Liver (tissue), 9 donors: ENCODE results near the gene BRD9. TPM values are rescaled to one million over a fixed set of nuclear protein-coding genes. Genes with fewer than 3 reads are reported as not detected.
"Not testable (repeated sequence)": the region's sequence is repeated elsewhere in the genome, so short reads cannot be mapped to it uniquely, and the experiment has no call there.

Source experiments
- DNase-seq: peaks from one replicate; pipeline ENCODE4 v3.0.0-alpha.2; 2017; ENCODE audit warnings: low spot score
- H3K27ac ChIP-seq, 2 donors: one replicate each; pipeline ENCODE4 v1.7.0; 2013; ENCODE audit warnings: inconsistent platforms in 2 of 2, low read length in 2 of 2, control low read depth in 1 of 2, low read depth in 1 of 2, mild to moderate bottlenecking in 1 of 2
- H3K27me3 ChIP-seq, 4 donors: one replicate each; pipeline versions ENCODE4 v1.6.1 to v1.7.0; 2013; ENCODE audit warnings: low read length in 3 of 4, inconsistent platforms in 1 of 4, mild to moderate bottlenecking in 1 of 4, moderate library complexity in 1 of 4; ENCODE audit not compliant: control insufficient read depth in 4 of 4, insufficient read depth in 4 of 4
- H3K36me3 ChIP-seq, 4 donors: one replicate each; pipeline versions ENCODE4 v1.6.1 to v1.7.0; 2013; ENCODE audit warnings: low read length in 3 of 4, mild to moderate bottlenecking in 3 of 4, low read depth in 1 of 4, moderate library complexity in 1 of 4; ENCODE audit not compliant: control insufficient read depth in 4 of 4, insufficient read depth in 3 of 4
- H3K4me1 ChIP-seq, 4 donors: one replicate each; pipeline versions ENCODE4 v1.6.1 to v1.7.0; 2013; ENCODE audit warnings: low read length in 3 of 4, mild to moderate bottlenecking in 3 of 4, moderate library complexity in 1 of 4; ENCODE audit not compliant: control insufficient read depth in 4 of 4, insufficient read depth in 4 of 4
- H3K4me3 ChIP-seq, 3 donors: one replicate each; pipeline versions ENCODE4 v1.6.1 to v1.7.0; 2013; ENCODE audit warnings: low read length in 3 of 3, control low read depth in 1 of 3, low read depth in 1 of 3, mild to moderate bottlenecking in 1 of 3
- H3K9ac ChIP-seq, 2 donors: one replicate each; pipeline ENCODE4 v1.7.0; 2013; ENCODE audit warnings: low read length in 2 of 2, mild to moderate bottlenecking in 2 of 2, moderate library complexity in 2 of 2, control low read depth in 1 of 2, low read depth in 1 of 2
- H3K9me3 ChIP-seq, 4 donors: one replicate each; pipeline versions ENCODE4 v1.6.1 to v1.7.0; 2013; ENCODE audit warnings: low read length in 3 of 4; ENCODE audit not compliant: control insufficient read depth in 4 of 4
- ATF3 ChIP-seq: IDR thresholded peaks from 2 replicates; pipeline ENCODE4 v1.6.1; 2016; ENCODE audit warnings: antibody characterized with exemption
- CTCF ChIP-seq: fragments of 150-350 bp; IDR thresholded peaks from 2 replicates; pipeline ENCODE4 v1.5.1; 2017; ENCODE audit warnings: improper control_type of control experiment, low read depth, low read length; ENCODE audit not compliant: missing input control
- FOXA1 ChIP-seq: IDR thresholded peaks from 2 replicates; pipeline ENCODE4 v1.6.1; 2016; ENCODE audit warnings: antibody characterized with exemption
- GABPA ChIP-seq, 2 donors: IDR thresholded peaks in 1 of 2; conservative IDR thresholded peaks in 1 of 2; 2 replicates each; pipeline ENCODE4 v1.6.1; 2016; ENCODE audit warnings: antibody characterized with exemption in 2 of 2, mild to moderate bottlenecking in 1 of 2, moderate library complexity in 1 of 2
- HNF4A ChIP-seq, 2 donors: conservative IDR thresholded peaks; 2 replicates each; pipeline ENCODE4 v1.6.1; 2016; ENCODE audit warnings: antibody characterized with exemption in 2 of 2, mild to moderate bottlenecking in 2 of 2
- HNF4G ChIP-seq: IDR thresholded peaks from 2 replicates; pipeline ENCODE4 v1.6.1; 2016; ENCODE audit warnings: antibody characterized with exemption
- JUND ChIP-seq, 2 donors: IDR thresholded peaks; 2 replicates each; pipeline ENCODE4 v1.6.1; 2016; ENCODE audit warnings: antibody characterized with exemption in 2 of 2
- MAX ChIP-seq: IDR thresholded peaks from 2 replicates; pipeline ENCODE4 v1.6.1; 2016; ENCODE audit warnings: antibody characterized with exemption
- NR2F2 ChIP-seq: IDR thresholded peaks from 2 replicates; pipeline ENCODE4 v1.6.1; 2016; ENCODE audit warnings: antibody characterized with exemption
- RAD21 ChIP-seq, 2 donors: IDR thresholded peaks; 2 replicates each; pipeline ENCODE4 v1.6.1; 2016; ENCODE audit warnings: antibody characterized with exemption in 2 of 2, mild to moderate bottlenecking in 2 of 2
- REST ChIP-seq: IDR thresholded peaks from 2 replicates; pipeline ENCODE4 v1.6.1; 2016; ENCODE audit warnings: antibody characterized with exemption, mild to moderate bottlenecking
- RXRA ChIP-seq, 2 donors: IDR thresholded peaks; 2 replicates each; pipeline ENCODE4 v1.6.1; 2017 to 2018; ENCODE audit warnings: antibody characterized with exemption in 2 of 2, mild to moderate bottlenecking in 1 of 2
- SP1 ChIP-seq: IDR thresholded peaks from 2 replicates; pipeline ENCODE4 v1.6.1; 2018; ENCODE audit warnings: antibody characterized with exemption, mild to moderate bottlenecking
- YY1 ChIP-seq: IDR thresholded peaks from 2 replicates; pipeline ENCODE4 v1.6.1; 2016; ENCODE audit warnings: antibody characterized with exemption, mild to moderate bottlenecking
- WGBS: extraction: QIAGEN DNeasy Blood & Tissue Kit; methylation state at CpG from one replicate; pipeline ENCODE4 v1.1.7; 2013; 5-methylcytosine and 5-hydroxymethylcytosine counted together
- polyA plus RNA-seq, 2 donors: library from polyadenylated mRNA; stranded (reverse) in 1 of 2; unstranded in 1 of 2; fragments of 200-250 nt in 1 of 2; fragments of >200 nt in 1 of 2; fragmentation: Nextera tagmentation in 1 of 2; extraction: Ambion mirVana in 1 of 2; gene quantifications; one replicate each; pipeline versions ENCODE4 v1.2.1 to v1.2.3, GENCODE V29; 2013 to 2015
- total RNA-seq, 2 donors: library from RNA; depleted of rRNA; stranded (reverse); fragments of >200 nt; gene quantifications; one replicate each; pipeline ENCODE4 v1.2.3, GENCODE V29; 2014
- donor health status: healthy.
- donor health status: healthy.
- donor health status: healthy.
- donor health status: healthy.
- donor health status: healthy.

The BRD9 gene
- total and polyA plus RNA-seq, 4 donors: 7.0 to 17.7 (median 9.5) TPM

- H3K9ac ChIP-seq: no peak overlapping the region
- WGBS: 86% methylated on average over 7 of the region's 7 CpGs
Measured at GRCh38 chr5:920321-920720, 27.7 kb upstream of the BRD9 start.

GRCh38 chr5:919356-920000 is 26.9 kb upstream of the BRD9 start:
- TF ChIP-seq RAD21 (IDR thresholded peaks at IDR 0.05) (no peak), FOXA1 (no peak), NR2F2 (no peak), ATF3 (no peak), GABPA (IDR thresholded peaks at IDR 0.05 in 1 of 2, conservative IDR thresholded peaks at IDR 0.05 in 1 of 2) (no peak), MAX (no peak)
- DNase-seq: no peak
- Histone ChIP-seq H3K27ac (no peak overlapping the region), H3K4me1 (no peaks in the 10 kb centered on the region), H3K36me3 (no peaks in the 10 kb centered on the region), H3K9ac (no peak overlapping the region), H3K9me3 (no peaks in the 10 kb centered on the region), H3K4me3 (no peak overlapping the region), H3K27me3 (no peaks in the 10 kb centered on the region)
- 91% methylated on average over 9 of the region's 9 CpGs for WGBS

More at GRCh38 chr5:920321-920720, 27.7 kb upstream of the BRD9 start:
- TF ChIP-seq YY1: no peak
- TF ChIP-seq RXRA (IDR thresholded peaks at IDR 0.05): no peak
- TF ChIP-seq ATF3: no peak
- no peaks in the 10 kb centered on the region for H3K36me3 ChIP-seq
- H3K4me3 ChIP-seq: no peak overlapping the region
- no peak for DNase-seq
- no peaks in the 10 kb centered on the region for H3K4me1 ChIP-seq
- H3K9me3 ChIP-seq: no peaks in the 10 kb centered on the region
- H3K27ac ChIP-seq: no peak overlapping the region
- no peaks in the 10 kb centered on the region for H3K27me3 ChIP-seq

GRCh38 chr5:918717-919116 is 26.1 kb upstream of the BRD9 start:
- WGBS: 98% methylated on average over 5 of the region's 5 CpGs
- not testable (repeated sequence) for DNase-seq

GRCh38 chr5:916441-917293 is 24.1 kb upstream of the BRD9 start:
- H3K4me1 ChIP-seq: no peaks in the 10 kb centered on the region
- WGBS: 94% methylated on average over 14 of the region's 14 CpGs
- no peak overlapping the region for H3K9ac ChIP-seq
- no peak overlapping the region for H3K4me3 ChIP-seq
- no peaks in the 10 kb centered on the region for H3K9me3 ChIP-seq
- no peak overlapping the region for H3K27ac ChIP-seq
- no peaks in the 10 kb centered on the region for H3K36me3 ChIP-seq
- H3K27me3 ChIP-seq: no peaks in the 10 kb centered on the region
- DNase-seq: peak; percentile 58
- no peak for TF ChIP-seq REST
- TF ChIP-seq ATF3: no peak
- TF ChIP-seq HNF4G: no peak
- TF ChIP-seq GABPA (IDR thresholded peaks at IDR 0.05 in 1 of 2, conservative IDR thresholded peaks at IDR 0.05 in 1 of 2): no peak
- TF ChIP-seq NR2F2: no peak
- TF ChIP-seq JUND (IDR thresholded peaks at IDR 0.05): no peak
- no peak for TF ChIP-seq RAD21 (IDR thresholded peaks at IDR 0.05)
- no peak for TF ChIP-seq SP1
- no peak for TF ChIP-seq RXRA (IDR thresholded peaks at IDR 0.05)
- no peak for TF ChIP-seq YY1
- TF ChIP-seq FOXA1: no peak
- no peak for TF ChIP-seq HNF4A (conservative IDR thresholded peaks at IDR 0.05)
- no peak for TF ChIP-seq CTCF

More at GRCh38 chr5:918717-919116, 26.1 kb upstream of the BRD9 start:
- H3K4me1 ChIP-seq, H3K27ac ChIP-seq, H3K4me3 ChIP-seq, H3K9me3 ChIP-seq, H3K9ac ChIP-seq, H3K36me3 ChIP-seq, H3K27me3 ChIP-seq: not testable (repeated sequence)
